Tibial nerve (tissue), 4 donors: Measurements from ENCODE around the gene MPPE1.
"Not testable (repeated sequence)": the region's sequence is repeated elsewhere in the genome, so short reads cannot be mapped to it uniquely, and the experiment has no call there.

Experiments
- EP300 ChIP-seq, 2 donors: sonication (generic); formaldehyde crosslinking; IDR thresholded peaks; one replicate each; pipeline ENCODE4 v1.6.1; 2017; ENCODE audit warnings: antibody characterized with exemption in 2 of 2, mild to moderate bottlenecking in 1 of 2
- POLR2A ChIP-seq, 2 donors: fragments of 450-650 bp; IDR thresholded peaks; one replicate each; pipeline ENCODE4 v1.6.1; 2017; ENCODE audit warnings: antibody characterized with exemption in 2 of 2, mild to moderate bottlenecking in 2 of 2, moderate library complexity in 2 of 2
- TF ChIP-seq, protein P1 (sequence below), 5 experiments: fragments of 200-600 bp in 3 of 5; fragments of 450-650 bp in 2 of 5; sonication (generic) in 3 of 5; IDR thresholded peaks; one replicate each; pipeline ENCODE4 v1.5.1; 2016 to 2019; ENCODE audit warnings: antibody characterized with exemption in 5 of 5, mild to moderate bottlenecking in 3 of 5, moderate library complexity in 2 of 5

- TF ChIP-seq, protein P1, sequence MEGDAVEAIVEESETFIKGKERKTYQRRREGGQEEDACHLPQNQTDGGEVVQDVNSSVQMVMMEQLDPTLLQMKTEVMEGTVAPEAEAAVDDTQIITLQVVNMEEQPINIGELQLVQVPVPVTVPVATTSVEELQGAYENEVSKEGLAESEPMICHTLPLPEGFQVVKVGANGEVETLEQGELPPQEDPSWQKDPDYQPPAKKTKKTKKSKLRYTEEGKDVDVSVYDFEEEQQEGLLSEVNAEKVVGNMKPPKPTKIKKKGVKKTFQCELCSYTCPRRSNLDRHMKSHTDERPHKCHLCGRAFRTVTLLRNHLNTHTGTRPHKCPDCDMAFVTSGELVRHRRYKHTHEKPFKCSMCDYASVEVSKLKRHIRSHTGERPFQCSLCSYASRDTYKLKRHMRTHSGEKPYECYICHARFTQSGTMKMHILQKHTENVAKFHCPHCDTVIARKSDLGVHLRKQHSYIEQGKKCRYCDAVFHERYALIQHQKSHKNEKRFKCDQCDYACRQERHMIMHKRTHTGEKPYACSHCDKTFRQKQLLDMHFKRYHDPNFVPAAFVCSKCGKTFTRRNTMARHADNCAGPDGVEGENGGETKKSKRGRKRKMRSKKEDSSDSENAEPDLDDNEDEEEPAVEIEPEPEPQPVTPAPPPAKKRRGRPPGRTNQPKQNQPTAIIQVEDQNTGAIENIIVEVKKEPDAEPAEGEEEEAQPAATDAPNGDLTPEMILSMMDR (IDR thresholded peaks at IDR 0.05) = not testable (repeated sequence)
- not testable (repeated sequence) for TF ChIP-seq POLR2A, EP300 (IDR thresholded peaks at IDR 0.05)
These were observed 53.6 kb downstream of the MPPE1 start for GRCh38 chr18:11854554-11854953.
